ENCODE results near the gene BIN2.

DNA sequence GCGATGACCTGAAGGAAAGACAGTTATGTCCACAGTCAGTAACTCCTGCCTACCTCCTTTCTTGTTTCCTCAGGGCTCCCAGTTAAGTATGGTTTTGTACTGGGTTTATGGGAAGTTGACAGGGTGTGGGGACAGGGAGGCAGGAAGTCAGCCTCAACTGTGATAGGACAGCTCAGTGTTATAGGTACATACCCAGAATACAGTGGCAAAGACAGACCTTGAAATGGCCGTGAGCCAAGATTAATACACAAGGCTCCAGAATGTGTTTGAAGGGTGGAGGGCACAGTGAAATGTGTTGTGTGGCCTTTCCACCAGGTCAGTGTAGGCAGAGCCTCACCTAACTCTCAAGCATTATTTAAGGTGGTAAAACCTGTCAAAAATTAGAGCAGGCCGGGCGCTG, 4.6 kb upstream of the BIN2 start:
- TF ChIP-seq, protein P1, sequence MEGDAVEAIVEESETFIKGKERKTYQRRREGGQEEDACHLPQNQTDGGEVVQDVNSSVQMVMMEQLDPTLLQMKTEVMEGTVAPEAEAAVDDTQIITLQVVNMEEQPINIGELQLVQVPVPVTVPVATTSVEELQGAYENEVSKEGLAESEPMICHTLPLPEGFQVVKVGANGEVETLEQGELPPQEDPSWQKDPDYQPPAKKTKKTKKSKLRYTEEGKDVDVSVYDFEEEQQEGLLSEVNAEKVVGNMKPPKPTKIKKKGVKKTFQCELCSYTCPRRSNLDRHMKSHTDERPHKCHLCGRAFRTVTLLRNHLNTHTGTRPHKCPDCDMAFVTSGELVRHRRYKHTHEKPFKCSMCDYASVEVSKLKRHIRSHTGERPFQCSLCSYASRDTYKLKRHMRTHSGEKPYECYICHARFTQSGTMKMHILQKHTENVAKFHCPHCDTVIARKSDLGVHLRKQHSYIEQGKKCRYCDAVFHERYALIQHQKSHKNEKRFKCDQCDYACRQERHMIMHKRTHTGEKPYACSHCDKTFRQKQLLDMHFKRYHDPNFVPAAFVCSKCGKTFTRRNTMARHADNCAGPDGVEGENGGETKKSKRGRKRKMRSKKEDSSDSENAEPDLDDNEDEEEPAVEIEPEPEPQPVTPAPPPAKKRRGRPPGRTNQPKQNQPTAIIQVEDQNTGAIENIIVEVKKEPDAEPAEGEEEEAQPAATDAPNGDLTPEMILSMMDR (conservative IDR thresholded peaks at IDR 0.05 in 1 of 2, IDR thresholded peaks at IDR 0.05 in 1 of 2; ENCODE audit: low read depth in 1 of 2, low read length in 2 of 2), result no peak
- no peak for TF ChIP-seq EZH2 (IDR thresholded peaks at IDR 0.05; ENCODE audit: low read length, missing control alignments)
